Right atrium auricular region (tissue), 2 donors: ENCODE data around the gene SLC35B4. TPM values are rescaled to one million over a fixed set of nuclear protein-coding genes. Genes with fewer than 3 reads are reported as not detected.

Experiments
- DNase-seq: peaks from one replicate; pipeline ENCODE4 v3.0.0-alpha.2; 2019; ENCODE audit warnings: low spot score
- H3K27ac ChIP-seq, 2 donors: fragments of 200-600 bp; sonication (generic); 1 replicate in 1 of 2; 2 replicates in 1 of 2; pipeline ENCODE4 v1.5.1; 2016 to 2019
- H3K27me3 ChIP-seq, 2 donors: fragments of 200-600 bp; sonication (generic); one replicate each; pipeline versions ENCODE4 v1.5.1 to v1.6.0; 2017 to 2019
- H3K36me3 ChIP-seq: fragments of 200-600 bp; sonication (generic); one replicate; pipeline ENCODE4 v1.5.1; 2016
- H3K4me1 ChIP-seq, 2 donors: fragments of 200-600 bp; sonication (generic); one replicate each; pipeline versions ENCODE4 v1.5.1 to v1.6.0; 2017 to 2019
- H3K4me3 ChIP-seq, 2 donors: fragments of 200-600 bp; sonication (generic); 1 replicate in 1 of 2; 2 replicates in 1 of 2; pipeline ENCODE4 v1.5.1; 2017 to 2019; ENCODE audit warnings: mild to moderate bottlenecking in 1 of 2, moderate library complexity in 1 of 2
- H3K9me3 ChIP-seq, 2 donors: fragments of 200-600 bp; sonication (generic); one replicate each; pipeline ENCODE4 v1.5.1; 2019
- total RNA-seq, 2 donors: library from RNA; depleted of rRNA; stranded (reverse); fragments of >200 nt; gene quantifications; one replicate each; pipeline ENCODE4 v1.1.0, GENCODE V29; 2016
- TF ChIP-seq, protein P1 (sequence below), 2 donors: fragments of 200-600 bp; sonication (generic); IDR thresholded peaks; one replicate each; pipeline ENCODE4 v1.5.1; 2019; ENCODE audit warnings: antibody characterized with exemption in 2 of 2

SLC35B4 gene
- total RNA-seq, 2 donors from 2014 or later: 3.4 to 4.8 TPM

DNA sequence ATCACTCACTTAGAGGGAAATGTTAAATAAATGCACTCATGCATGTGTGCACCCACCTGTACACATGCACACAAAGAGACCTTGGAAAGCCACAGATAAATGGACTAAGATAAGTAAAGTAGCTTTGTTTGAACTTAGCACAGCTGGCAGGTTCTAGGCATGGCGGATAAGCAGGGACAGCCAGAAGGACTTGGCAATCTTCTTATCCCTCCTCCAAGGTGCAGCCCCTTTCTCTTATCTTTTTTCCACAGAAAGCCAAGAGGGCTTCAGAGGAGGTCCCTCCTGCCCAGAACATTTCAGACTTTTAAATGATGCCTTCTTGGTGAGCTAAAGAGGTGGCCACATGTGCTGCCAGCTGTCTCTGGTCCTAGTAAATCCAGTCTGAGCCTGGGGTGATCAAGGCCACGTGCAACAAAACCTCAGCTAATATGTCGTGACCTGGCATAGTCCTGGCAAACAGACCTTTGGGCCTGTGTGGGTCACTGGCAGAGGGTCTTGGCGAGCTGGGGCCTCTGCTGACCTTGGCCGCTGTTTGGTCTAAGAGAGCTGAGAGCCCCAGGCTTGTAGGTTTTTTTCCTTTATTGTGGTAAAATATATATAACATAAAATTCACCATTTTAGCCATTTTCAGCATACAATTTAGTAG, 43.2 kb upstream of the SLC35B4 start:
- Histone ChIP-seq H3K4me3 (no peak overlapping the region), H3K27me3 (no peaks in the 10 kb centered on the region), H3K9me3 (no peaks in the 10 kb centered on the region), H3K36me3 (no peaks in the 10 kb centered on the region), H3K27ac (no peak overlapping the region), H3K4me1 (no peaks in the 10 kb centered on the region)
- TF ChIP-seq, protein P1, sequence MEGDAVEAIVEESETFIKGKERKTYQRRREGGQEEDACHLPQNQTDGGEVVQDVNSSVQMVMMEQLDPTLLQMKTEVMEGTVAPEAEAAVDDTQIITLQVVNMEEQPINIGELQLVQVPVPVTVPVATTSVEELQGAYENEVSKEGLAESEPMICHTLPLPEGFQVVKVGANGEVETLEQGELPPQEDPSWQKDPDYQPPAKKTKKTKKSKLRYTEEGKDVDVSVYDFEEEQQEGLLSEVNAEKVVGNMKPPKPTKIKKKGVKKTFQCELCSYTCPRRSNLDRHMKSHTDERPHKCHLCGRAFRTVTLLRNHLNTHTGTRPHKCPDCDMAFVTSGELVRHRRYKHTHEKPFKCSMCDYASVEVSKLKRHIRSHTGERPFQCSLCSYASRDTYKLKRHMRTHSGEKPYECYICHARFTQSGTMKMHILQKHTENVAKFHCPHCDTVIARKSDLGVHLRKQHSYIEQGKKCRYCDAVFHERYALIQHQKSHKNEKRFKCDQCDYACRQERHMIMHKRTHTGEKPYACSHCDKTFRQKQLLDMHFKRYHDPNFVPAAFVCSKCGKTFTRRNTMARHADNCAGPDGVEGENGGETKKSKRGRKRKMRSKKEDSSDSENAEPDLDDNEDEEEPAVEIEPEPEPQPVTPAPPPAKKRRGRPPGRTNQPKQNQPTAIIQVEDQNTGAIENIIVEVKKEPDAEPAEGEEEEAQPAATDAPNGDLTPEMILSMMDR (IDR thresholded peaks at IDR 0.05): no peak
- no peak for DNase-seq

DNA sequence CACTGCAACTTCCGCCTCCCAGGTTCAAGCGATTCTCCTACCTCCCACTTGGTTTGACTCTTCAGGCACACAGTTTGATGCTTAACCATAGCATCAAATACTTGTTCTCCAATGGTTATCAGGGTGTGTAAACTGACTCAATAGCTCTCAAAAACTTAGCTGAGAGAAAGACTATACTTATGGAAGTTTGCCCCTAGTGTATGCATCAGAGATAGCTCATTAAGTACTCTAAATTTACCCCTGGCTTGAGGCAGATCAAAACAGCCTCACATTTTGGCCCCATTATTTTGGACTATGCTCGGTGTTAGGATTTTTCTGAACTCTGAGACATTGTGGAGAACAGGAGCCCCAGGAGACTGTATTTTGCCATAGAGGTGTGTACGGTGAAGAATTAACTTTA, 40.8 kb upstream of the SLC35B4 start:
- Histone ChIP-seq H3K27ac (no peak overlapping the region), H3K4me3 (no peak overlapping the region), H3K27me3 (no peaks in the 10 kb centered on the region), H3K4me1 (no peaks in the 10 kb centered on the region), H3K9me3 (no peaks in the 10 kb centered on the region), H3K36me3 (no peaks in the 10 kb centered on the region)
- TF ChIP-seq, protein P1 (IDR thresholded peaks at IDR 0.05): no peak
- DNase-seq: no peak

DNA sequence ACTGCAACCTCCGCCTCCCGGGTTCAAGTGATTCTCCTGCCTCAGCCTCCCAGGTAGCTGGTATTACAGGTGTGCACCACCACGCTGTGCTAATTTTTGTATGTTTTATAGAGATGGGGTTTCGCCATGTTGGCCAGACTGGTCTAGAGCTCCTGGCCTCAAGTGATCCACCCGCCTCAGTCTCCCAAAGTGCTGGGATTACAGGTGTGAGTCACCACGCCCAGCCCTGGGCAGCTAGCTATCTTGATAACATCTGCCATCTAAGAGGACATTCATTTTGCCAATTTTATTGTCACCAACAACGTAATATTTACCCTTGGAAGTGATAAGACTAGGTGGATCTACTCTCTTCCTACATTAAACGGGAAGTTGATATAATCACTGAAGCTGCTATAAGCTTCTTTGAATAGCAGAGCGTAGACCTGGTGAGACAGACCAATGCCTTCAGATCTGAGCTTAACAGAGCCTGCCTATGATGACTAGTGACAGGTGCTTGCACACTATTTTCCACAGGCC, 39.7 kb upstream of the SLC35B4 start:
- no peak overlapping the region for H3K27ac ChIP-seq
- DNase-seq: no peak
- H3K9me3 ChIP-seq: no peaks in the 10 kb centered on the region
- no peak overlapping the region for H3K4me3 ChIP-seq
- H3K4me1 ChIP-seq: no peaks in the 10 kb centered on the region
- TF ChIP-seq, protein P1 (IDR thresholded peaks at IDR 0.05): no peak
- no peaks in the 10 kb centered on the region for H3K27me3 ChIP-seq
- no peaks in the 10 kb centered on the region for H3K36me3 ChIP-seq

DNA sequence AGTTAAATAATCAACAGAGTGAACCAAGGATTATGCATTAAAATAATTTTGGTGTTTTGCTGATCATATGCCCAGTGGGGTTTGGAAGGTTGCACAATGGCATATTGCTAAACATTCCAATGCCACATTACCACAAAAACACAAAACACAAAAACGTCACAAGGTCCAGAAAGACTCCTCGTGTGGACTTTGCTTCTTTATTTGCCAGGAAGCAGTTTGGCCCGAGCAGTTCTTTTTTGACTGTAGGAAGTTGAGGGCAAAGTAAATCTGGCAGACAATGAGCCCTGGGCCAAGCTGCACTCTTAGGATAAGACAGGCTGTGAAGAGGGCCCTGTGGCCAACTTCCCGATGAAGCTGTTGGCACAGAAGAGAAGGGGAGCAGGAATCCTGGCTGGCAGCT, 39.2 kb upstream of the SLC35B4 start:
- Histone ChIP-seq H3K4me1 (no peaks in the 10 kb centered on the region), H3K9me3 (no peaks in the 10 kb centered on the region), H3K27ac (no peak overlapping the region), H3K4me3 (no peak overlapping the region), H3K36me3 (no peaks in the 10 kb centered on the region), H3K27me3 (no peaks in the 10 kb centered on the region)
- TF ChIP-seq, protein P1 (IDR thresholded peaks at IDR 0.05): no peak
- no peak for DNase-seq

DNA sequence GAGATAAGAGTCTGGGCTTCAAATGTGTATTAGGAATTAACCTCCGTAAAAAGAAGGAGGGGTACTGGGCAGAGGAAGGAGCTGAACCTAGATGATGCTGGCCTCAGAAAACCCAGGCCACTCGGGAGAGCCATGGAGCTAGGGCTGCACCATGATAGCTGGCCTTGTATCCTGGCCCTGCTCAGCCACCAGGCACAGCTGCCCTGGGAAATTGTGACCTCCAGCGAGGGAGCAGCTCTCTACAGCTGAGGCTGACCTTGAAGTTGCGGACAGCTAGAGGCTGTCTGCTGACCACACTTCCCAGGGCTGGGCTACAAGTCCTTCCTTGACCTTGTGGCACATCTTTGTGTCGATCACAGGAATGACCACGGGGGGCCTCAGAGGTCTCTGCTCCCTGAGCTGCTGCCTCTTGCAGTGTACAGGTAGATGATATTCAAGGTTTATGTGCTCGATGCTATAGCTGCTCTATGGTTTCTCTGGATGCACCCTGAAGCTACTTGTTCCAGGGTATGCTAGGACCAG, 38.3 kb upstream of the SLC35B4 start:
- Histone ChIP-seq H3K27me3 (no peaks in the 10 kb centered on the region), H3K9me3 (no peaks in the 10 kb centered on the region), H3K4me1 (no peaks in the 10 kb centered on the region), H3K27ac (no peak overlapping the region), H3K36me3 (no peaks in the 10 kb centered on the region), H3K4me3 (no peak overlapping the region)
- DNase-seq: no peak
- TF ChIP-seq, protein P1 (IDR thresholded peaks at IDR 0.05): no peak

DNA sequence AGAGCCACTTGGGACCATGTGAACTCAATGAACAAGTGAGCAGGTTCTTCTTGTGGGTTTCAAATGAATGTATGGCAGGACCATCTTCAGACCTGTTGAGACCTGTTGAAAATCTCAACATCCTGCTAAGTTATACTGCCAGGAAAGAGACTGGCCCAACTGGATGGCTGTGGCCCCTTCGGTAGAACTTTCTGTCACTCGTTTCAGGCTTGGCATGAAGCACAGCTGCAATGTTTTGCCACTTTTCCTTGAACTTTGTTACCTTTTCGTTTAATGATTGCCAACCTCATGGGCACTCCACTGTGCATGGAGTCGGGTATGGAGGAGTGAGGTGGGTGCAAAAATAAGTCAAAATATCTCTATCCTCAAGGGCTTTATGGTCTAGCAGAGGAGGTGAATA, 36.7 kb upstream of the SLC35B4 start:
- no peaks in the 10 kb centered on the region for H3K36me3 ChIP-seq
- H3K4me1 ChIP-seq: no peaks in the 10 kb centered on the region
- DNase-seq: no peak
- H3K4me3 ChIP-seq: no peak overlapping the region
- TF ChIP-seq, protein P1 (IDR thresholded peaks at IDR 0.05): no peak
- H3K27ac ChIP-seq: no peak overlapping the region
- no peaks in the 10 kb centered on the region for H3K27me3 ChIP-seq
- no peaks in the 10 kb centered on the region for H3K9me3 ChIP-seq
